Measurements from ENCODE around the gene CASP3.

CASP3 gene

DNA sequence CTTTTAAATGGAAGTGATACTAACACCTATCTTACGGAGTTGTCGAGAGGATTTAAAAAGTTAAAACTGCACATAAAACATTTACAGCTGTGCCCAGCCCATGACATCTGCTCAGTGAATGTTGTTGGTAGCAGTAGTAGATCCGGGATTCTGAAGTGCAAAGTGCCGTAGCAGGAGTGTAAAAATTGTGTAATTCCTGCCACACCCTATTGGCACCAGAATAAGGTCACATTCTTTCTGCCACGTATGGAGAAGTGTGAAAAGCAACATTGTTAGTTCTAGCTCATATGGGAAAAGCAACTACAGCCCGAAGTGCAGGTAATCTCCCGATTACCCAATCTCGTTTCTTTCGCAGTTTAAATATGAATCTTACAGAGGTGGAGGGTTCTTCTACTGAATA is 31.5 kb upstream of the CASP3 start:
- DNase-seq (ENCODE audit: extremely low read depth, insufficient read length): no peak
- TF ChIP-seq, protein P1, sequence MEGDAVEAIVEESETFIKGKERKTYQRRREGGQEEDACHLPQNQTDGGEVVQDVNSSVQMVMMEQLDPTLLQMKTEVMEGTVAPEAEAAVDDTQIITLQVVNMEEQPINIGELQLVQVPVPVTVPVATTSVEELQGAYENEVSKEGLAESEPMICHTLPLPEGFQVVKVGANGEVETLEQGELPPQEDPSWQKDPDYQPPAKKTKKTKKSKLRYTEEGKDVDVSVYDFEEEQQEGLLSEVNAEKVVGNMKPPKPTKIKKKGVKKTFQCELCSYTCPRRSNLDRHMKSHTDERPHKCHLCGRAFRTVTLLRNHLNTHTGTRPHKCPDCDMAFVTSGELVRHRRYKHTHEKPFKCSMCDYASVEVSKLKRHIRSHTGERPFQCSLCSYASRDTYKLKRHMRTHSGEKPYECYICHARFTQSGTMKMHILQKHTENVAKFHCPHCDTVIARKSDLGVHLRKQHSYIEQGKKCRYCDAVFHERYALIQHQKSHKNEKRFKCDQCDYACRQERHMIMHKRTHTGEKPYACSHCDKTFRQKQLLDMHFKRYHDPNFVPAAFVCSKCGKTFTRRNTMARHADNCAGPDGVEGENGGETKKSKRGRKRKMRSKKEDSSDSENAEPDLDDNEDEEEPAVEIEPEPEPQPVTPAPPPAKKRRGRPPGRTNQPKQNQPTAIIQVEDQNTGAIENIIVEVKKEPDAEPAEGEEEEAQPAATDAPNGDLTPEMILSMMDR (IDR thresholded peaks at IDR 0.05; ENCODE audit: insufficient read depth, low read length, poor library complexity, severe bottlenecking): no peak
- H3K4me3 ChIP-seq (replicated peaks; ENCODE audit: low read depth, low read length): no peak overlapping the region
- no peaks in the 10 kb centered on the region for H3K36me3 ChIP-seq (ENCODE audit: control insufficient read depth, insufficient read depth, low read length)
- H3K27me3 ChIP-seq (replicated peaks; ENCODE audit: control insufficient read depth, insufficient read depth, low read length): no peaks in the 10 kb centered on the region

DNA sequence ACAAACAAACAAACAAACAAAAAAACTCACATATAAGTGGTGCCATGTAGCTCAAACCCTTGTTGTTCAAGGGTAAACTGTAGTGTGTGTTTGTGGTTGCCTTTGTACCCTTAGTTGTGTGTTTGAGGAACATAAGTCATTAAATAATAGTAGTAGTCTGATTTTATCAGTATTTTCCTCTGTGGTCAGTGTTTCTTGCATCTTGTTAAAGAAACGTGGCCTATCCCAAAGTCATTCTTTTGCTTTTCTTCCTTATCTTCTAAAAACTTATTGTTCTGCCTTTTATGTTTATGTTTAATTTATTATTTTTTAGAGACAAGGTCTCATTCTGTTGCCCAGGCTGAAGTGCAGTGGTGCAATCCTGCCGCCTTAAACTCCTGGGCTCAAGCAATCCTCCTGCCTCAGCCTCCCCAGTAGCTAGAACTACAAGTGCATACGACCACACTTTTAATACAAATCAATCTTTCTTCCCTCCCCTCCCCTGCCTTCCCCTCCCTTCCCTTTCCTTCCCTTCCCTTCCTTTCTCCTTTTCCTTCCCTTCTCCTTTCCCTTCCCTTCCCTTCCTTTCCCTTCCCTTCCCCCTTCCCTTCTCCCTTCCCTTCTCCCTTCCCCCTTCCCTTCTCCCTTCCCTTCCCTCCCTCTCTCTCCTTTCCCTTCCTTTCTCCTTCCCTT is 26.7 kb upstream of the CASP3 start:
- H3K4me3 ChIP-seq (replicated peaks; ENCODE audit: low read depth, low read length): no peak overlapping the region
- no peak for DNase-seq (ENCODE audit: extremely low read depth, insufficient read length)
- no peaks in the 10 kb centered on the region for H3K27me3 ChIP-seq (replicated peaks; ENCODE audit: control insufficient read depth, insufficient read depth, low read length)
- TF ChIP-seq, protein P1 (IDR thresholded peaks at IDR 0.05; ENCODE audit: insufficient read depth, low read length, poor library complexity, severe bottlenecking): no peak
- peaks cover 4% of the 10 kb centered on the region for H3K36me3 ChIP-seq (ENCODE audit: control insufficient read depth, insufficient read depth, low read length)

DNA sequence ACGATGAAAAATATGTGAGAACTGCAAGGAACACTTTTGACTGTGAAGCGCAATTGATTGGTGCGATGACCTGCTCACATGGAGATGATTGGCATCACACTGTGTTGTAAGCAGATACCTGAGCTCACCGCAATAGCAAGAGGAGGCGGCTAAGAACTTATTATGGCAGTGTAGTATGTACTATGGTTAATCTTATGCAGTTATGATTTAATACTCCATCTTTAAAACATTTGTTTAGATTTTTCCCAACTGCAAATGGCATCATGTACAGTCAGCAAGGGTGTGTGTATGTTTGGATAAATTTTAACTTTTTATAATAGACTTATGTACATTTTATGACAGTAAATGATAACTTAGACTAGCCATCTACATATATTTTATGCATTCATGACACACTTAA is 25.8 kb upstream of the CASP3 start:
- no peaks in the 10 kb centered on the region for H3K27me3 ChIP-seq (replicated peaks; ENCODE audit: control insufficient read depth, insufficient read depth, low read length)
- TF ChIP-seq, protein P1 (IDR thresholded peaks at IDR 0.05; ENCODE audit: insufficient read depth, low read length, poor library complexity, severe bottlenecking): no peak
- DNase-seq (ENCODE audit: extremely low read depth, insufficient read length): no peak
- peaks cover 4% of the 10 kb centered on the region for H3K36me3 ChIP-seq (ENCODE audit: control insufficient read depth, insufficient read depth, low read length)
- no peak overlapping the region for H3K4me3 ChIP-seq (replicated peaks; ENCODE audit: low read depth, low read length)

DNA sequence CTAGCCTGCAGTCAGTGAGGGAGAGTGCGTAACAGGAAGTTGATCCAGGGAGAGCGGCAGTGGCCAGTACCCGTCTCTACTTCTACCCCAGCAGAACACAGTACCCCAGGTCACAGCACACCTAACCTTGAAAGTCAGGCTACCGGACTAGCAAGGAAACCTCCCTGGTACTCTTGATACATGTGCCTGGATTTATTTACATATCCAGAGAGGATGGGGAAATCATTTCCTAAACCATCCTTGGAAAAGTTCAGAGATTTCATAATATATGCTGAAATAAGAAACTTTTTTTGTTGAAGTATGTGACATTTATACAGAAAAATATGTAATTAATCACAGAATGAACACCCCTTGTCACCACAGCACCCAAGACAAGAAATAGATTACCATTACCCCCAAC is 24.8 kb upstream of the CASP3 start:
- H3K36me3 ChIP-seq (ENCODE audit: control insufficient read depth, insufficient read depth, low read length): peaks cover 4% of the 10 kb centered on the region
- no peak overlapping the region for H3K4me3 ChIP-seq (replicated peaks; ENCODE audit: low read depth, low read length)
- H3K27me3 ChIP-seq (replicated peaks; ENCODE audit: control insufficient read depth, insufficient read depth, low read length): no peaks in the 10 kb centered on the region
- no peak for DNase-seq (ENCODE audit: extremely low read depth, insufficient read length)
- TF ChIP-seq, protein P1 (IDR thresholded peaks at IDR 0.05; ENCODE audit: insufficient read depth, low read length, poor library complexity, severe bottlenecking): no peak

DNA sequence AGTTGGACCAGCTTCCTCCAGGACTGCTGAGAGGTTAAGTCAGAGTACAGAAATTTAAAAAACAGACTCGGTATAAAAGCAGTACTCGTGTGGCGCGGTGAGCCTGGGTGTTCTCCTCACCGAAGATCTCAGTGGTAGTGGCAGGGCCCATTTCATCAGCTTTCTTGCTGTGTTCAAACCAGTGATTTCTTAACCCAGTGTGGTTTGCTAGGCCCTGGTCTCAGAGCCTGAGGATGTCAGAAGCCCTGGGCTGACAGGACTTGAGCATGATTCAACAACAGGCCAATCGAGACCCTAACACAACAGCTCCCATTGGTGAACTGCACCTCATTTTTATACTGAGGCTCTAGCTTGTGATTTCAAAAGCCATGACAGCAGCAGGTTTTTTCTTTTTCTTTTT is 23.5 kb upstream of the CASP3 start:
- TF ChIP-seq, protein P1 (IDR thresholded peaks at IDR 0.05; ENCODE audit: insufficient read depth, low read length, poor library complexity, severe bottlenecking): no peak
- H3K4me3 ChIP-seq (replicated peaks; ENCODE audit: low read depth, low read length): no peak overlapping the region
- H3K27me3 ChIP-seq (replicated peaks; ENCODE audit: control insufficient read depth, insufficient read depth, low read length): no peaks in the 10 kb centered on the region
- H3K36me3 ChIP-seq (ENCODE audit: control insufficient read depth, insufficient read depth, low read length): peaks cover 8% of the 10 kb centered on the region
- no peak for DNase-seq (ENCODE audit: extremely low read depth, insufficient read length)

DNA sequence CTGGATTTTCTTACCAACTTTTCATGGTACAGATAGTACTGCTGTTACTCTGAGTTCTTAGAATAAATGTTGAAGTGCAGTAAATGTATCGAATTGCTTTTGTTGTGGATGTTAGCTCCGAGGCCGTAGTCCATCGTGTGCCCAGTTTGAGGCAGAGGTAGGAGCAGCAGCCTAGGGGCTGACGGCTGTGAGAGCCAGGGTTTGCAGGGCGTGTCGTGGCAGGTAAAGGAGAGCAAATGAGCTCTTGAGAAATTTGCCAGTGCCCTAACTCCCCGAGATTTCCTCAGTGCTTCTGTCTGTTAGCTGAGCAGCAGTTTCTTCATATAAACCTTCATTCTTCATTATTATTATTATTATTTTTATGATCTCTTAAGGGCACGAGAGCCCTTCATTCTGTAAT is 21.9 kb upstream of the CASP3 start:
- no peak overlapping the region for H3K4me3 ChIP-seq (replicated peaks; ENCODE audit: low read depth, low read length)
- TF ChIP-seq, protein P1 (IDR thresholded peaks at IDR 0.05; ENCODE audit: insufficient read depth, low read length, poor library complexity, severe bottlenecking): no peak
- no peak for DNase-seq (ENCODE audit: extremely low read depth, insufficient read length)
- peaks cover 13% of the 10 kb centered on the region for H3K36me3 ChIP-seq (ENCODE audit: control insufficient read depth, insufficient read depth, low read length)
- no peaks in the 10 kb centered on the region for H3K27me3 ChIP-seq (replicated peaks; ENCODE audit: control insufficient read depth, insufficient read depth, low read length)
